NCI-H2107 (cell line): ENCODE measurements around the gene TXNRD1.
"Not testable (repeated sequence)": the region's sequence is repeated elsewhere in the genome, so short reads cannot be mapped to it uniquely, and the experiment has no call there.

Experiments used
- DNase-seq: peaks from one replicate; lab custom pipeline; 2025; lab: John Stamatoyannopoulos, UW

Gene TXNRD1

GRCh38 chr12:104215638-104216297 is at the start of gene TXNRD1:
Gene TXNRD1, plus strand, starts transcription at chr12:104215779. Its CDS starts 24 bp downstream, at chr12:104215803.
- DNase-seq = no peak

GRCh38 chr12:104165801-104166200 is 49.8 kb upstream of the TXNRD1 start:
- DNase-seq = no peak

GRCh38 chr12:104166465-104166864 is 49.1 kb upstream of the TXNRD1 start:
- no peak for DNase-seq

- no peak for DNase-seq
These were observed 47.8 kb upstream of the TXNRD1 start for GRCh38 chr12:104167519-104168458.

- no peak for DNase-seq
These were observed 47.0 kb upstream of the TXNRD1 start for GRCh38 chr12:104168596-104168995.

- DNase-seq = no peak
These were observed 43.6 kb upstream of the TXNRD1 start for GRCh38 chr12:104171785-104172569.

GRCh38 chr12:104172570-104172947 is 43.0 kb upstream of the TXNRD1 start:
- DNase-seq = no peak

GRCh38 chr12:104173804-104174203 is 41.8 kb upstream of the TXNRD1 start:
- DNase-seq = not testable (repeated sequence)

GRCh38 chr12:104175726-104176247 is 39.8 kb upstream of the TXNRD1 start:
- DNase-seq = no peak

- no peak for DNase-seq
These were observed 38.3 kb upstream of the TXNRD1 start for GRCh38 chr12:104177336-104177662.

GRCh38 chr12:104177663-104178501 is 37.7 kb upstream of the TXNRD1 start:
- no peak for DNase-seq

GRCh38 chr12:104180374-104180773 is 35.2 kb upstream of the TXNRD1 start:
- no peak for DNase-seq

GRCh38 chr12:104181313-104181712 is 34.3 kb upstream of the TXNRD1 start:
- no peak for DNase-seq

GRCh38 chr12:104182144-104182543 is 33.4 kb upstream of the TXNRD1 start:
- no peak for DNase-seq

GRCh38 chr12:104182621-104183378 is 32.8 kb upstream of the TXNRD1 start:
- no peak for DNase-seq

- DNase-seq = no peak
These were observed 32.1 kb upstream of the TXNRD1 start for GRCh38 chr12:104183443-104183842.

GRCh38 chr12:104187446-104188155 is 28.0 kb upstream of the TXNRD1 start:
- no peak for DNase-seq

GRCh38 chr12:104188534-104188933 is 27.0 kb upstream of the TXNRD1 start:
- no peak for DNase-seq

- DNase-seq = no peak
These were observed 25.5 kb upstream of the TXNRD1 start for GRCh38 chr12:104189915-104190555.
